K562 treated with DMSO at 1 percent for 12 hours (cell line): Measurements from ENCODE around the gene GBX2. TPM values are rescaled to one million over a fixed set of nuclear protein-coding genes. Genes with fewer than 3 reads are reported as not detected.

ENCODE experiments used
- total RNA-seq: library from RNA; unstranded; fragments of 300-600 nt; gene quantifications from 2 replicates; pipeline ENCODE4 v1.2.3, GENCODE V29; 2022; ENCODE audit not compliant: insufficient read depth

Gene GBX2
- not detected in 2 replicates for total RNA-seq

GRCh38 chr2:236168110-236169080, at the start of gene GBX2:
TSS of gene GBX2 (minus strand) at chr2:236168386. CDS start at chr2:236167971, 415 bp downstream.

Other genes starting within 250 kb of the GBX2 start
- gene ASB18, start 96.0 kb upstream of the GBX2 start, total RNA-seq = not detected in 2 replicates